ENCODE results near the gene DGKH.

Gene DGKH

GRCh38 chr13:42228527-42228926 is 180.1 kb downstream of the DGKH start:
- DNase-seq (ENCODE audit: low spot score): no peak

DNA sequence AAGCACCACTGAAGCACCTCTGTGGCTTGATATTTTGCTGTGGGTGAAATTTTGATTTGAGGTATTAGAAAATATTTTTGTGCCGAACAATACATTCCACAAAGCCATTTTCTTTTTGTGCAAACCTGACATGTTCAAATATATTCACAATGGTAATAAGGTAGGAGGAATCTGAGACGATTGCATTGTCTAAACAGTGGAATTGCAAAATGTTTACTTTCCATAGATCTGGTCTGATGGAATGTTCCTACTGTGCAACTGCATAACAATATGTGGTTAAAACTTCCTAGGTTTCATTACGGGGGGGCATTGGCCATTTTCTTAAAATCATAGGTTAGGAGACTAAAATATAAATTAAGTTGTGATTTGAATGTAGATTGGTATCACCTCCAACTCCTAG is 180.8 kb downstream of the DGKH start:
- no peak for DNase-seq (ENCODE audit: low spot score)

DNA sequence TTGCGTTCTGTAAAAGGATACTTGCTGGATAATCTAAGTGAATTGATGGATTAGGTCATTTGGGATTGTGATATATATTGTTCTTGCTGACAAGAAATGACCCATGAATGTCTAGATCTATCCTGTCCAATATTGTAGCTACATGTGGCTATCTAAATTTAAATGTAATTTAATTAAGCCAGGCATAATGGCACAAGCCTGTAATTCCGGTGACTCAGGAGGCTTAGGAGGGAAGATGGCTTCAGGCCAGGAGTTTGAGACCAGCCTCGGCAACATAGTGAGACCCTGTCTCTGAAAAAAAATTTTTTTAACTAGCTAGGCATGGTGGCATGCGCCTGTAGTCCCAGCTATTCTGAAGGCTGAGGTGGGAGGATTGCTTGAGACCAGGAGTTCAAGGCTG is 184.2 kb downstream of the DGKH start:
- DNase-seq (ENCODE audit: low spot score): no peak

DNA sequence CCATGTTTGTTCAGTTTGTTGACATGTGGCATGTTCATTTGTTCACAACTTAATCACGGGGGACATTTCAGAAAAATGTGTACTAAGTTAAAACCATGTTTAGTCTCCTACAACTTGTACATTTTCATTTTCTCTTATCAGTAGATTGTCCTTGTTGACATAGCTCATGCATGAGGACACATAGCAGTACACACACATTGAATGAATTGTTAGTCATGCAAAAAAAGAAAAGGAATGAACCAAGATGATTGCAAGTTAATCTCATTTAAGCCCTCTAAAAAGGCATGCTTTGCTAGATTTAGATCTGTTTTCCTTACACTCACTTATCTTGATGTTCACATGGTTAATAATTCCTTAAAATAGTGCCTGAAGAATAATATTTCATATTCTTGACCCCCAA is 185.3 kb downstream of the DGKH start:
- DNase-seq (ENCODE audit: low spot score): no peak

DNA sequence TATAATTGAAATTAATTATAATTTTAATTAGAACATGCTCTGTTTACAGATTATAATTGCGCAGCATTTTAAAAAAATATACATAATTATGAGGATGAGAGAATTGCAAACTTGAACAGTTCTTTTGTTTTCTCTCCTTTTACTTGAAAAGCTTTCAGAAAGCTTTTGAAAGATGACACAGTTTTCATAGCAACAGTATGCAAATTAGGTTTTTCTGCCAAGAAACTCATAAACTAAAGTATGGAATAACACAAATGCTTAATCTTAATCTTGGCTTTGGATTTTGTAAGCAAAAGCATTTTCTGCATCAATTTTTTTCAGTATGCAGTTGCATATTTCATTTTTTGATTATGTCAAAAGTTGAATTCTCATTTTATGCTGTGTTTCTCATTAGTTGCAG is 190.7 kb downstream of the DGKH start:
- no peak for DNase-seq (ENCODE audit: low spot score)

DNA sequence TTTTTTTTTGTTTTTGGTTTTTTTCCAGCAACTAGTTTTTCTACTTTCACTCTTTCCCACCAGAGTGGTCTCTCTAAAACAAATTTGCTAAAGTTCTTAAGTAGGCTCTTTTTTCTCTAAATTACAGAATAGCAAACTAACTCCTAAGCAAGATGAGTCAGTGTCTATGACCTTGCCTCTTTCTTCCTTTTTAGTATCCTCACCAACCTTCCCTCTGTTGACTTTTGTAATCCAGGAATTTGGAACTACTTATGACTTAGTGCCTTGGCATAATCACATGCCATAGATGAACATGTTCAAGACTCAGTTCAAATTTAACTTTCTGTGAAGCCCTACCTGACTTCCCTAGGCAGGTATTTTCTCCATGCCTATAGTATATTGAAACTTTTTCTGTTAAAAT is 191.2 kb downstream of the DGKH start:
- DNase-seq (ENCODE audit: low spot score): no peak

- DNase-seq (ENCODE audit: low spot score): no peak
Observed at GRCh38 chr13:42246541-42246940, 198.1 kb downstream of the DGKH start.

DNA sequence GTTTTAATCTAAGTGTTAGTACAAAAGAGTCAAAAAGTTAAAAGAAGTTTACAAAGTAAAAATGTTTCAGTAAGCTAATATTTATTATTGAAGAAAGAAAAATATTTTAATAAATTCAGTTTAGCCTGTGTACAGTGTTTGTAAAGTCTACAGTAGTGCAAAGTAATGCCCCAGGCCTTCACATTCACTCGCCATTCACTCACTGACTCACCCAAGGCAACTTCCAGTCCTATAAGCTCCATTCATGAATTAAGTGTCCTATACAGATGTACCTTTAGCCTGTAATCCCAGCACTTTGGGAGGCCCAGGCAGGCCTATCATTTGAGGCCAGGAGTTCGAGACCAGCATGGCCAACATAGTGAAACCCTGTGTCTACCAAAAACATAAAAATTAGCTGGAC is 199.4 kb downstream of the DGKH start:
- no peak for DNase-seq (ENCODE audit: low spot score)

GRCh38 chr13:42255886-42256285 is 207.4 kb downstream of the DGKH start:
- no peak for DNase-seq (ENCODE audit: low spot score)

DNA sequence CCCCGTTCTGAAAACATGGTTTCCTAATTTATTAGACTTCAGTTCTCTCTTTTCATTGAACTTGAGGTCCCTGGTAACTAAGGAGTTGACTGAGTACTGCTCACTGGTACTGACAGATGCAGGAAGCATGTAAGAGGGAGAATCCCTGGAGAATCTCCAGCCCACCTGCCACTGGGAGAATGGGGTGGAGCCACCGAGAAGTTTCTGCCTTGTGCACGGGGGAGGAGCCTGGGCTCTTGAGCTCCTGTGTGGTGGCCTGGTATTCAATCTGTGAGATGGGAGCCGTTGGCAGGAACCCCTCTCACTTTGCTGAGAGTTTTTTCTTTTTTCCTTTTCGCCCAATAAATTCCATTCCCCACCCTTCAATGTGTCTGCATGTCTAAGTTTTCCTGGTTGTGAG is 210.3 kb downstream of the DGKH start:
- no peak for DNase-seq (ENCODE audit: low spot score)

DNA sequence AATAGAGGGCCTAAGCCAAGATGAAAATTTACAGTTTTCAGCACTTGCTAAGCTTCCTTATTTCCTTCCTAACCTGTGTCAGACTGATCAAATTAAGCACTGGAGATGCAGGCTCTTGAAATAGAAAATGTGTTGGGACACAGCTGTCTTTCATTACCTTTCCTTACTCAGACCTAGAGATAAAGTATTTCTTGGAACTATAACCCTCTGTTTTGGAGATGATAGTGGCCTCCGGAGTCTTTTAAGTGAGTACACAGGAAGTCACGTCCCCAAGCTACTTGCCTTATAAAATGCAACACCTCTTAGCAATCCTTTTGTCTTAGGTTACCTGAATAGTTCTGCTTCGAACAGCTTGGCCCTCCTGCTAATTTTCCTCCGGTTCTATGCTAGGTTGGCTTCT is 211.1 kb downstream of the DGKH start:
- no peak for DNase-seq (ENCODE audit: low spot score)

- no peak for DNase-seq (ENCODE audit: low spot score)
Observed at GRCh38 chr13:42260903-42261654, 212.6 kb downstream of the DGKH start.

GRCh38 chr13:42266473-42266872 is 218.0 kb downstream of the DGKH start:
- no peak for DNase-seq (ENCODE audit: low spot score)

DNA sequence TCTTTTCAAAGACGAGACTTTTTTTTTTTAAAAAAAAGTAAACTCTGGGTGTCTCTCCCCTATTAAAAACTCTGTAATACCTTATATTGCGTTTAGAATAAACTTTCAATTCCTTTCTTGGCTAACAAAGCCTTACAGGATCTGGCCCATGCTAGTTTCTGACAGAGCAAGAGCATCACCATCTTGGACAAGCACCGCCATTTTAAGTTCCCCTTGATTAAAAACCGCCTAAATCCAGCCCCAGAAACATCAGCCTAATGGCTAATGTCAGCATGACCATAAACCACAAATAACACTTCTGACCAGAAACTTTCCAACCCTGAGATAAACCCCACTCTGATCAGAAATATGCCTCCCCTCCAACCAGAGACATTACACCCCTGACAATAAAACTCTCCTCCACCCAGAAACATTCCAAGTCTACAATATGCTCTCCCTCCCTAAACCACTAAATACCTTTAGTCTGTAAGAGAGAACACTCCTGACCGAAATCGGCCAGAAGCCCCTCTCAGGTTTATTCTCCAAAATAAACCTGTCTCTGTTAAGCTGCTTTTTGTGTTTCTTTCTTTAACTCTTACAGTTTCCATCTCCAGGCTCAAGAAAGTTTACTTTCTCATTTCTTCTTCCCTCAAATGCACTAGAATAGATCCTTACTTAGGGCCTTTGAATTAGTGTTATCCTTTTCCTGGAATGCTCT is 221.9 kb downstream of the DGKH start:
- DNase-seq (ENCODE audit: low spot score): no peak

- no peak for DNase-seq (ENCODE audit: low spot score)
Observed at GRCh38 chr13:42270857-42271215, 222.4 kb downstream of the DGKH start.

DNA sequence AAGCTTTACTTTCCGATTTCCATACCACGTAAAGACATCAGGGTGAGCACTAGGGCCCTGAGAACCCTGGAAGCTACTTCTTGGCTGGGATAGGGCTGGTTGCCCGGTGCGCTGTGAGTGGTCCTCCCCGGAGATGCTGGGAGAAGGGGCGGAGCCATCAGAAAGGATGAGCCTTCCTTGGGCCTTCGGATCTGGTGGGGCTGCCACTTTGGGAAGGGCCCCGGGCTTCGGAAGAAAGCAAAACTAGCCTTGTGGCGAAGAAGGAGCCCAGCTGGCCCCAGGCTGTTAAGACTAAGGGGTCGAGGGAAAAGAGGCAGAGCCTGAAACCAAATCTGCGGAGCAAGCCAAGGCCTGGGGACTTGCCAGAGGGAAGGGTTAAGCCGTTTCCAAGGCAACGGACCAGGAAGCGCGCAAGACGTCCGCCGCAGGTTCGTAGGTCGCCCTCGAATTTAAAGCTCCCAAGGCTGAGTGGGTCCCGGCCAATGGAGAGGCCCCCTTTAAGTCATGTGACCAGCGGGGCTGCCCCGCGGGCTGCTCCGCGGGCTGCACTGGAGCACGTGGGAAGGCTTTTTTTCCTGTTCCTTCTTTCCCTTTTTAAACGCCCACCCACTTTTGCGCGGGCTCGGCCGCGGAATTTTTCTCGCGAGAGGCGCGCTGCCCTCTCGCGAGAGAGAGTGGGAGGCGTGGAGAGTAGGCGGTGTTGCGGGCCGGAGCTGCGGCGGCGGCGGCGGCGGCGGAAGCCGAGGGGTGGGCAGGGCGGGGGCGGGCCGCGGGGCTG is 223.1 kb downstream of the DGKH start:
- peak; percentile 97 for DNase-seq (ENCODE audit: low spot score)

DNA sequence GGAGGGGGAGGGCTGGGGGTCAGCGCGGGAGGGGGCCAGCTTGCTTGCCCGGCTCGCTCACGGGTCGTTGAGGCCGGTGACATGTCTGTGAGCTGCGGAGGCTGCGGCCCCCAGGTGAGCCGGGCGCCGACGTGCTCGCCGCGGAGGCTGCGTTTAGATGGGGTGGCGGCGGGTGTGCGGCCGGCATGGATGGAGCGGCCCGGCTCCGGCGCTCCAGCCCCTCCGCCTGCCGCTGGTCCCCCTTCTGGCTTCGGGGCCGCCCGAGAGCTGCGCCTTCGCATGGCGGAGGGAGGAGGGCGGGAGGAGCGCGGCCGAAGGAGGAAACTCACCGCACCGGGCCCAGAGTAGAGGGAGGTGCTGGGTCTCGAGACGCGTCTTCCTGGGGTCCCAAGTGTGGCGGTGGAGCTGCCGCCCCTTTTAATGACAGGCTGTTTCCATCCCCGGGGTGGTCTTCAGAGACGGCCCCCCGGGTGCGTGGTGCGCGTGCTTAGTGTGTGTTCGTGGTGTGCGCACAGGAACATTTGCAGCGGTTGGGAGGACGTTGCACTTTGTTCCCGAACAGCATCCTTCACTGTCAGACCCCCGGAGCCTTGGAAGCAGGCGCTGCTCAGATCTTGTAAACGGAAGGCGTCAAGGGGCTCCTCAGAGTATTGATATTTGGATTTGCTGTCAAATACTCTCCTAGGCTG is 223.8 kb downstream of the DGKH start, which contains the start of gene AKAP11:
AKAP11 (plus strand) TSS at position 38 of the 689 bp plus-strand sequence. CDS start 14,197 bp downstream, outside the sequence.
- DNase-seq (ENCODE audit: low spot score): peak; percentile 52

DNA sequence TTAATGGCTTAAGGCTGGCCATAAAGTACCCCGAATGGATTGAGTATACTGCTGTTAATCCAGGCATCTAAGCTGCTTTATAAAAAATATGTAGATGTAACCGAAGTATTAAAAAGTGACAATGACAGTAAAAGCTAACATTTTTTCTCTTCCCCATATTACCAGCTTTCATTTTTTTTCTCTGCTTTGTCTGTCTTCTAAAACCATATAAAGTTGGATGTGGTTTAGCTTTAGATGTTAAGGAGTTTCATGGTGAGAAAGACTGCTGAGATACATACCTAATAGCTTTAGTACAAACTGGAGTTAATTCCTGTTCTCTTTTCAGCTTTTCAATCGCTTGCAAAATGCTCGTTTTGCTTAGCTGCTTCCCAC is 224.3 kb downstream of the DGKH start:
- no peak for DNase-seq (ENCODE audit: low spot score)

GRCh38 chr13:42274386-42275097 is 226.1 kb downstream of the DGKH start:
- DNase-seq (ENCODE audit: low spot score): no peak

GRCh38 chr13:42275098-42275471 is 226.6 kb downstream of the DGKH start:
- DNase-seq (ENCODE audit: low spot score): peak; percentile 46

GRCh38 chr13:42275506-42275905 is 227.1 kb downstream of the DGKH start:
- no peak for DNase-seq (ENCODE audit: low spot score)

GRCh38 chr13:42276683-42277082 is 228.2 kb downstream of the DGKH start:
- no peak for DNase-seq (ENCODE audit: low spot score)
